Transverse colon (tissue), 4 donors: ENCODE data around the gene CLIP1.

ENCODE experiments used
- CTCF ChIP-seq, 5 experiments: fragments of 200-600 bp in 3 of 5; fragments of 450-650 bp in 2 of 5; sonication (generic) in 3 of 5; IDR thresholded peaks; 1 replicate in 2 of 5; 2 replicates in 3 of 5; pipeline ENCODE4 v1.5.1; 2016 to 2017; ENCODE audit warnings: antibody characterized with exemption in 5 of 5, inconsistent platforms in 3 of 5, mild to moderate bottlenecking in 2 of 5, moderate library complexity in 1 of 5
- EP300 ChIP-seq: sonication (generic); formaldehyde crosslinking; IDR thresholded peaks from one replicate; pipeline ENCODE4 v1.6.1; 2017; ENCODE audit warnings: antibody characterized with exemption, low read depth
- POLR2A ChIP-seq: fragments of 450-650 bp; IDR thresholded peaks from one replicate; pipeline ENCODE4 v1.6.1; 2016; ENCODE audit warnings: antibody characterized with exemption, mild to moderate bottlenecking, moderate library complexity
- POLR2AphosphoS5 ChIP-seq, 3 donors: sonication (generic); formaldehyde crosslinking; IDR thresholded peaks; one replicate each; pipeline ENCODE4 v1.6.1; 2016; ENCODE audit warnings: antibody characterized with exemption in 3 of 3

- no peak for TF ChIP-seq CTCF (IDR thresholded peaks at IDR 0.05)
- no peak for TF ChIP-seq POLR2A
- peak in 1 of 3 donors; percentile 12 for TF ChIP-seq POLR2AphosphoS5 (IDR thresholded peaks at IDR 0.05)
- TF ChIP-seq EP300 = no peak
These were observed 9.5 kb downstream of the CLIP1 start for GRCh38 chr12:122412851-122413433.
